SK-N-SH (cell line): ENCODE data around the gene BDKRB2. TPM values are rescaled to one million over a fixed set of nuclear protein-coding genes. Genes with fewer than 3 reads are reported as not detected.

Experiments used
- CTCF ChIA-PET: fragments of 300-600, 350-600 bp; formaldehyde crosslinking; extraction: SDS; loops from one replicate; lab custom pipeline; 2021; lab: Yijun Ruan, JAX
- POLR2A ChIA-PET: fragments of 350-600 bp; sonication (Branson Sonifier 250); formaldehyde crosslinking; extraction: SDS; loops from one replicate; lab custom pipeline; 2020; ENCODE audit warnings: antibody characterized with exemption, inconsistent platforms; lab: Yijun Ruan, JAX
- DNase-seq: peaks from one replicate; pipeline ENCODE4 v3.0.0; 2012
- H2AFZ ChIP-seq: fragments of 200-600 bp; sonication (generic); 2 replicates; pipeline ENCODE4 v1.8.1; 2016; ENCODE audit warnings: antibody characterized with exemption, mild to moderate bottlenecking, low read depth
- H3F3A ChIP-seq: fragments of 200-600 bp; sonication (generic); replicated peaks from 2 replicates; pipeline ENCODE3; 2016; ENCODE audit warnings: antibody characterized with exemption, mild to moderate bottlenecking; ENCODE audit not compliant: insufficient read depth
- H3K27ac ChIP-seq, 2 experiments: fragments of 200-500 bp in 1 of 2; fragments of 200-600 bp in 1 of 2; sonication (Bioruptor generic) in 1 of 2; sonication (generic), shearing (Covaris generic) in 1 of 2; 2 replicates each; pipeline versions ENCODE4 v1.5.1 to v1.6.1; 2014 to 2016; ENCODE audit warnings: low read depth in 2 of 2, inconsistent platforms in 1 of 2, low read length in 1 of 2, mild to moderate bottlenecking in 1 of 2, mixed read lengths in 1 of 2
- H3K27me3 ChIP-seq: fragments of 200-600 bp; sonication (generic), shearing (Covaris generic); 2 replicates; pipeline ENCODE4 v1.6.1; 2016; ENCODE audit warnings: mixed run types; ENCODE audit not compliant: insufficient read depth
- H3K36me3 ChIP-seq, 2 experiments: fragments of 200-500 bp in 1 of 2; fragments of 200-600 bp in 1 of 2; sonication (Bioruptor generic) in 1 of 2; sonication (generic) in 1 of 2; replicated peaks in 1 of 2; 2 replicates each; pipeline versions ENCODE3 to v1.5.1; 2014 to 2016; ENCODE audit warnings: low read length in 1 of 2, mild to moderate bottlenecking in 1 of 2; ENCODE audit not compliant: insufficient read depth in 2 of 2, control insufficient read depth in 1 of 2
- H3K4me1 ChIP-seq, 2 experiments: fragments of 200-500 bp in 1 of 2; fragments of 200-600 bp in 1 of 2; sonication (Bioruptor generic) in 1 of 2; sonication (generic), shearing (Covaris generic) in 1 of 2; 2 replicates each; pipeline versions ENCODE4 v1.5.1 to v1.6.1; 2014 to 2016; ENCODE audit warnings: low read depth in 1 of 2, low read length in 1 of 2, mixed run types in 1 of 2; ENCODE audit not compliant: insufficient read depth in 2 of 2, control insufficient read depth in 1 of 2
- H3K4me2 ChIP-seq: fragments of 200-600 bp; sonication (generic), shearing (Covaris generic); 2 replicates; pipeline ENCODE4 v1.6.1; 2017; ENCODE audit warnings: mixed run types
- H3K4me3 ChIP-seq, 2 experiments: fragments of 200-500 bp in 1 of 2; fragments of 200-600 bp in 1 of 2; sonication (Bioruptor generic) in 1 of 2; sonication (generic), shearing (Covaris generic) in 1 of 2; 2 replicates each; pipeline versions ENCODE4 v1.5.1 to v1.8.1; 2014 to 2016; ENCODE audit warnings: low read depth in 2 of 2, inconsistent platforms in 1 of 2, low read length in 1 of 2, mild to moderate bottlenecking in 1 of 2, mixed read lengths in 1 of 2, moderate library complexity in 1 of 2
- H3K79me2 ChIP-seq: fragments of 200-600 bp; sonication (generic); 2 replicates; pipeline ENCODE4 v1.8.1; 2017; ENCODE audit warnings: mild to moderate bottlenecking; ENCODE audit not compliant: insufficient read depth
- H3K9ac ChIP-seq: fragments of 200-600 bp; sonication (generic); 2 replicates; pipeline ENCODE4 v1.6.1; 2017; ENCODE audit warnings: mixed run types
- H3K9me2 ChIP-seq: fragments of 200-600 bp; sonication (generic); 2 replicates; pipeline ENCODE4 v1.6.1; 2017; ENCODE audit warnings: mixed run types
- H3K9me3 ChIP-seq: fragments of 200-600 bp; sonication (generic); 2 replicates; pipeline ENCODE4 v1.6.1; 2017; ENCODE audit warnings: mixed run types, mild to moderate bottlenecking, moderate library complexity
- H4K20me1 ChIP-seq: fragments of 200-600 bp; sonication (generic); 2 replicates; pipeline ENCODE4 v1.6.1; 2017; ENCODE audit warnings: mild to moderate bottlenecking, mixed run types; ENCODE audit not compliant: insufficient read depth
- CHD2 ChIP-seq: fragments of 150-350 bp; IDR thresholded peaks from 2 replicates; pipeline ENCODE4 v1.6.1; 2018; ENCODE audit warnings: low read length; ENCODE audit not compliant: partially characterized antibody
- CTCF ChIP-seq: fragments of 200-600 bp; sonication (generic); IDR thresholded peaks from 2 replicates; pipeline ENCODE4 v1.6.1; 2017; ENCODE audit warnings: antibody characterized with exemption, mild to moderate bottlenecking, moderate library complexity
- ELF1 ChIP-seq: IDR thresholded peaks from 2 replicates; pipeline ENCODE4 v1.4.0; 2012
- EP300 ChIP-seq, 2 experiments: IDR thresholded peaks; 2 replicates each; pipeline versions ENCODE4 v1.4.0 to v1.6.1; 2012; ENCODE audit warnings: borderline replicate concordance in 1 of 2, low read depth in 1 of 2, low read length in 1 of 2
- EZH2phosphoT487 ChIP-seq: fragments of 200-600 bp; sonication (generic); IDR thresholded peaks from 2 replicates; pipeline ENCODE4 v1.6.1; 2017; ENCODE audit warnings: low read depth, mixed run types, mild to moderate bottlenecking, antibody characterized with exemption, moderate library complexity, borderline replicate concordance
- FOSL2 ChIP-seq: IDR thresholded peaks from 2 replicates; pipeline ENCODE4 v1.4.0; 2012; ENCODE audit warnings: low read depth, mild to moderate bottlenecking, moderate library complexity, borderline replicate concordance
- GATA2 ChIP-seq: sonication (generic); formaldehyde crosslinking; IDR thresholded peaks from 2 replicates; pipeline ENCODE4 v1.5.0; 2020; ENCODE audit warnings: mild to moderate bottlenecking, missing genetic modification reagents
- JUND ChIP-seq: IDR thresholded peaks from 2 replicates; pipeline ENCODE4 v1.4.0; 2012
- MEF2A ChIP-seq: IDR thresholded peaks from 2 replicates; pipeline ENCODE4 v1.4.0; 2012; ENCODE audit warnings: low read depth, borderline replicate concordance
- NFIC ChIP-seq: IDR thresholded peaks from 2 replicates; pipeline ENCODE4 v1.4.0; 2012; ENCODE audit warnings: borderline replicate concordance
- NRF1 ChIP-seq: IDR thresholded peaks from 2 replicates; pipeline ENCODE4 v1.6.1; 2012; ENCODE audit warnings: low read depth, mild to moderate bottlenecking, low read length
- POLR2AphosphoS5 ChIP-seq: IDR thresholded peaks from 2 replicates; pipeline ENCODE4 v1.6.1; 2012; ENCODE audit warnings: low read depth, low read length
- RXRA ChIP-seq: IDR thresholded peaks from 2 replicates; pipeline ENCODE4 v1.4.0; 2012; ENCODE audit warnings: low read depth, mild to moderate bottlenecking, borderline replicate concordance
- TAF1 ChIP-seq: IDR thresholded peaks from 2 replicates; pipeline ENCODE4 v1.6.1; 2012; ENCODE audit warnings: low read depth, mild to moderate bottlenecking, low read length, moderate library complexity, borderline replicate concordance
- TCF12 ChIP-seq: IDR thresholded peaks from 2 replicates; pipeline ENCODE4 v1.4.0; 2012
- TEAD4 ChIP-seq: IDR thresholded peaks from 2 replicates; pipeline ENCODE4 v1.4.0; 2012; ENCODE audit warnings: mild to moderate bottlenecking, borderline replicate concordance; ENCODE audit not compliant: insufficient read depth
- YY1 ChIP-seq: IDR thresholded peaks from 2 replicates; pipeline ENCODE4 v1.4.0; 2012; ENCODE audit warnings: low read depth, mild to moderate bottlenecking
- WGBS: methylation state at CpG from one replicate; pipeline ENCODE4 v1.1.6; 2017; ENCODE audit warnings: low lambda C conversion rate; 5-methylcytosine and 5-hydroxymethylcytosine counted together
- polyA plus RNA-seq, 3 experiments: library from polyadenylated mRNA; depleted of rRNA; stranded (reverse); fragments of >200 nt; gene quantifications; 2 replicates each; pipeline ENCODE4 v1.2.3, GENCODE V29; 2012
- TF ChIP-seq, protein P1 (sequence below): fragments of 150-350 bp; IDR thresholded peaks from 2 replicates; pipeline ENCODE4 v1.6.1; 2017; ENCODE audit warnings: antibody characterized with exemption, low read length, low read depth, borderline replicate concordance
- TF ChIP-seq, protein P2 (sequence below): IDR thresholded peaks from 2 replicates; pipeline ENCODE4 v1.4.0; 2012; ENCODE audit warnings: low read depth
- TF ChIP-seq, protein P3 (sequence below): IDR thresholded peaks from 2 replicates; pipeline ENCODE4 v1.6.1; 2012; ENCODE audit warnings: mild to moderate bottlenecking, low read depth, low read length, moderate library complexity
- TF ChIP-seq, protein P4 (sequence below): IDR thresholded peaks from 2 replicates; pipeline ENCODE4; 2012
- TF ChIP-seq, protein P5 (sequence below): IDR thresholded peaks from 2 replicates; pipeline ENCODE4 v1.4.0; 2012; ENCODE audit warnings: low read depth, borderline replicate concordance
- TF ChIP-seq, protein P6 (sequence below): IDR thresholded peaks from 2 replicates; pipeline ENCODE4 v1.4.0; 2012; ENCODE audit warnings: low read depth, borderline replicate concordance

Gene BDKRB2
- polyA plus RNA-seq, 1 of the 3 experiments (the other 2 are of a cell fraction): 4.8 TPM

DNA sequence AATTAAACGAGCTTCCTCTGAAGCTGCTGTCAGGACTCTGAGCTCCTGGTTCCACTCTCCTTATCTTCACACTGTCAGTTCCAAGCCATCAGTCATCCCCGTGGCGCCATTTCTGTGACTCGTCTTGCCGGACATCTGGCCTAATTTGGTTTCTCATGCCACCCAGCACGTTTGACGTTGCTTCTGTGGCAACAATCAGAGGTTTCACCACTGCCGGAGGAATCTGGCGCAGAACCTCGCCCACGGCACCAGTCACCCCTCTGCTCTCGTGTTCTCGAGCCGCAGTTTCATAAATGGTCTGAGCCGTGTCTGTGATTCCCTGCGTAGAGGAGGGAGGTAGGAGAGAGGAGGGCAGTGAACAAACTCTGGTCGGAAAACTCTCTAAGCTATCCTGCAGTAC lies 81.0 kb downstream of the BDKRB2 start:
- Histone ChIP-seq H3K36me3 (peaks cover 15 to 42% of the 10 kb centered on the region in 2 experiments), H3K4me1 (peaks cover 0 to 37% of the 10 kb centered on the region in 2 experiments; a peak in 2 of 4 replicates), H3K9ac (peak overlapping the region; percentile 32; the same call in 1 of the 2 replicates), H3K4me3 (peak overlapping the region in 1 of 2 experiments; percentile 33; a peak in 2 of 4 replicates), H3F3A (peaks cover 5% of the 10 kb centered on the region), H3K27me3 (no peaks in the 10 kb centered on the region), H2AFZ (peak overlapping the region; percentile 33; the same call in 1 of the 2 replicates), H3K9me2 (no peaks in the 10 kb centered on the region), H3K27ac (peak overlapping the region; percentile 64 to 98), H3K79me2 (no peaks in the 10 kb centered on the region), H3K9me3 (no peaks in the 10 kb centered on the region), H3K4me2 (peak overlapping the region; percentile 69), H4K20me1 (no peaks in the 10 kb centered on the region)
- 16% methylated on average over 17 of the region's 17 CpGs for WGBS
- ChIA-PET POLR2A (interaction anchor here (1.4 kb wide), 1 partner anchor 12 kb away, joined by 6 read pairs; no protein-coding TSS in a partner anchor), CTCF (interaction anchor here (0.9 to 18.9 kb wide), 14 partner anchors 10 to 292 kb away, joined by 3 to 920 read pairs (median 4); no protein-coding TSS in a partner anchor)
- DNase-seq: peak; percentile 77
- TF ChIP-seq NRF1 (no peak), CHD2 (peak; percentile 85), NFIC (peak; percentile 34; the same call in 1 of the 2 replicates), YY1 (no peak), EZH2phosphoT487 (no peak), TEAD4 (peak; percentile 43; the same call in 1 of the 2 replicates), POLR2AphosphoS5 (peak; percentile 46; the same call in 1 of the 2 replicates), EP300 (IDR thresholded peaks at IDR 0.05; ENCODE audit: borderline replicate concordance in 1 of 2, low read depth in 1 of 2, low read length in 1 of 2) (peak; percentile 45 to 97; a peak in 3 of 4 replicates), CTCF (no peak), JUND (peak; percentile 27; the same call in 1 of the 2 replicates), FOSL2 (no peak), GATA2 (CRISPR knock-in tag) (peak; percentile 95), TAF1 (no peak), ELF1 (no peak), MEF2A (no peak), RXRA (no peak), TCF12 (peak; percentile 75)
- TF ChIP-seq, protein P1, sequence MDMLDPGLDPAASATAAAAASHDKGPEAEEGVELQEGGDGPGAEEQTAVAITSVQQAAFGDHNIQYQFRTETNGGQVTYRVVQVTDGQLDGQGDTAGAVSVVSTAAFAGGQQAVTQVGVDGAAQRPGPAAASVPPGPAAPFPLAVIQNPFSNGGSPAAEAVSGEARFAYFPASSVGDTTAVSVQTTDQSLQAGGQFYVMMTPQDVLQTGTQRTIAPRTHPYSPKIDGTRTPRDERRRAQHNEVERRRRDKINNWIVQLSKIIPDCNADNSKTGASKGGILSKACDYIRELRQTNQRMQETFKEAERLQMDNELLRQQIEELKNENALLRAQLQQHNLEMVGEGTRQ: no peak
- TF ChIP-seq, protein P2, sequence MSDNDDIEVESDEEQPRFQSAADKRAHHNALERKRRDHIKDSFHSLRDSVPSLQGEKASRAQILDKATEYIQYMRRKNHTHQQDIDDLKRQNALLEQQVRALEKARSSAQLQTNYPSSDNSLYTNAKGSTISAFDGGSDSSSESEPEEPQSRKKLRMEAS: 0 out of 2 replicates have a peak, but pooled peaks have one; percentile 41
- TF ChIP-seq, protein P3, sequence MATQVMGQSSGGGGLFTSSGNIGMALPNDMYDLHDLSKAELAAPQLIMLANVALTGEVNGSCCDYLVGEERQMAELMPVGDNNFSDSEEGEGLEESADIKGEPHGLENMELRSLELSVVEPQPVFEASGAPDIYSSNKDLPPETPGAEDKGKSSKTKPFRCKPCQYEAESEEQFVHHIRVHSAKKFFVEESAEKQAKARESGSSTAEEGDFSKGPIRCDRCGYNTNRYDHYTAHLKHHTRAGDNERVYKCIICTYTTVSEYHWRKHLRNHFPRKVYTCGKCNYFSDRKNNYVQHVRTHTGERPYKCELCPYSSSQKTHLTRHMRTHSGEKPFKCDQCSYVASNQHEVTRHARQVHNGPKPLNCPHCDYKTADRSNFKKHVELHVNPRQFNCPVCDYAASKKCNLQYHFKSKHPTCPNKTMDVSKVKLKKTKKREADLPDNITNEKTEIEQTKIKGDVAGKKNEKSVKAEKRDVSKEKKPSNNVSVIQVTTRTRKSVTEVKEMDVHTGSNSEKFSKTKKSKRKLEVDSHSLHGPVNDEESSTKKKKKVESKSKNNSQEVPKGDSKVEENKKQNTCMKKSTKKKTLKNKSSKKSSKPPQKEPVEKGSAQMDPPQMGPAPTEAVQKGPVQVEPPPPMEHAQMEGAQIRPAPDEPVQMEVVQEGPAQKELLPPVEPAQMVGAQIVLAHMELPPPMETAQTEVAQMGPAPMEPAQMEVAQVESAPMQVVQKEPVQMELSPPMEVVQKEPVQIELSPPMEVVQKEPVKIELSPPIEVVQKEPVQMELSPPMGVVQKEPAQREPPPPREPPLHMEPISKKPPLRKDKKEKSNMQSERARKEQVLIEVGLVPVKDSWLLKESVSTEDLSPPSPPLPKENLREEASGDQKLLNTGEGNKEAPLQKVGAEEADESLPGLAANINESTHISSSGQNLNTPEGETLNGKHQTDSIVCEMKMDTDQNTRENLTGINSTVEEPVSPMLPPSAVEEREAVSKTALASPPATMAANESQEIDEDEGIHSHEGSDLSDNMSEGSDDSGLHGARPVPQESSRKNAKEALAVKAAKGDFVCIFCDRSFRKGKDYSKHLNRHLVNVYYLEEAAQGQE: no peak
- TF ChIP-seq, protein P4, sequence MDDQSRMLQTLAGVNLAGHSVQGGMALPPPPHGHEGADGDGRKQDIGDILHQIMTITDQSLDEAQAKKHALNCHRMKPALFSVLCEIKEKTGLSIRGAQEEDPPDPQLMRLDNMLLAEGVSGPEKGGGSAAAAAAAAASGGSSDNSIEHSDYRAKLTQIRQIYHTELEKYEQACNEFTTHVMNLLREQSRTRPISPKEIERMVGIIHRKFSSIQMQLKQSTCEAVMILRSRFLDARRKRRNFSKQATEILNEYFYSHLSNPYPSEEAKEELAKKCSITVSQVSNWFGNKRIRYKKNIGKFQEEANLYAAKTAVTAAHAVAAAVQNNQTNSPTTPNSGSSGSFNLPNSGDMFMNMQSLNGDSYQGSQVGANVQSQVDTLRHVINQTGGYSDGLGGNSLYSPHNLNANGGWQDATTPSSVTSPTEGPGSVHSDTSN: peak; percentile 87
- TF ChIP-seq, protein P5, sequence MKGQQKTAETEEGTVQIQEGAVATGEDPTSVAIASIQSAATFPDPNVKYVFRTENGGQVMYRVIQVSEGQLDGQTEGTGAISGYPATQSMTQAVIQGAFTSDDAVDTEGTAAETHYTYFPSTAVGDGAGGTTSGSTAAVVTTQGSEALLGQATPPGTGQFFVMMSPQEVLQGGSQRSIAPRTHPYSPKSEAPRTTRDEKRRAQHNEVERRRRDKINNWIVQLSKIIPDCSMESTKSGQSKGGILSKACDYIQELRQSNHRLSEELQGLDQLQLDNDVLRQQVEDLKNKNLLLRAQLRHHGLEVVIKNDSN: no peak
- TF ChIP-seq, protein P6, sequence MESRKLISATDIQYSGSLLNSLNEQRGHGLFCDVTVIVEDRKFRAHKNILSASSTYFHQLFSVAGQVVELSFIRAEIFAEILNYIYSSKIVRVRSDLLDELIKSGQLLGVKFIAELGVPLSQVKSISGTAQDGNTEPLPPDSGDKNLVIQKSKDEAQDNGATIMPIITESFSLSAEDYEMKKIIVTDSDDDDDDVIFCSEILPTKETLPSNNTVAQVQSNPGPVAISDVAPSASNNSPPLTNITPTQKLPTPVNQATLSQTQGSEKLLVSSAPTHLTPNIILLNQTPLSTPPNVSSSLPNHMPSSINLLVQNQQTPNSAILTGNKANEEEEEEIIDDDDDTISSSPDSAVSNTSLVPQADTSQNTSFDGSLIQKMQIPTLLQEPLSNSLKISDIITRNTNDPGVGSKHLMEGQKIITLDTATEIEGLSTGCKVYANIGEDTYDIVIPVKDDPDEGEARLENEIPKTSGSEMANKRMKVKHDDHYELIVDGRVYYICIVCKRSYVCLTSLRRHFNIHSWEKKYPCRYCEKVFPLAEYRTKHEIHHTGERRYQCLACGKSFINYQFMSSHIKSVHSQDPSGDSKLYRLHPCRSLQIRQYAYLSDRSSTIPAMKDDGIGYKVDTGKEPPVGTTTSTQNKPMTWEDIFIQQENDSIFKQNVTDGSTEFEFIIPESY: no peak
